Gastroesophageal sphincter (tissue), 4 donors: Measurements from ENCODE around the gene PIGA. TPM values are rescaled to one million over a fixed set of nuclear protein-coding genes. Genes with fewer than 3 reads are reported as not detected.
A peak's percentile ranks its signal among the peaks of the same experiment; 100 is the strongest.

Experiments used
- ATAC-seq: fragments of 150-250 bp; one replicate; pipeline ENCODE4 v1.9.1; 2016; ENCODE audit warnings: mild to moderate bottlenecking, moderate library complexity
- H3K27ac ChIP-seq, 4 donors: fragments of 200-600 bp; sonication (generic) in 3 of 4; 1 replicate in 3 of 4; 2 replicates in 1 of 4; pipeline ENCODE4 v1.5.1; 2016 to 2019
- H3K27me3 ChIP-seq: fragments of 200-600 bp; sonication (generic); one replicate; pipeline ENCODE4 v1.5.1; 2019
- H3K36me3 ChIP-seq, 2 donors: fragments of 200-600 bp; sonication (generic); one replicate each; pipeline ENCODE4 v1.5.1; 2019; ENCODE audit warnings: control low read depth in 1 of 2
- H3K4me1 ChIP-seq, 3 donors: fragments of 200-600 bp; sonication (generic); 1 replicate in 2 of 3; 2 replicates in 1 of 3; pipeline ENCODE4 v1.5.1; 2016 to 2019; ENCODE audit warnings: control low read depth in 2 of 3
- H3K4me3 ChIP-seq, 2 donors: fragments of 200-600 bp; sonication (generic); one replicate each; pipeline ENCODE4 v1.5.1; 2019; ENCODE audit warnings: mild to moderate bottlenecking in 1 of 2, moderate library complexity in 1 of 2
- H3K9me3 ChIP-seq, 3 donors: fragments of 200-600 bp; sonication (generic); one replicate each; pipeline ENCODE4 v1.5.1; 2017 to 2019; ENCODE audit warnings: control low read depth in 2 of 3
- EP300 ChIP-seq: sonication (generic); formaldehyde crosslinking; IDR thresholded peaks from one replicate; pipeline ENCODE4 v1.6.1; 2017; ENCODE audit warnings: antibody characterized with exemption, mild to moderate bottlenecking
- POLR2A ChIP-seq, 2 donors: fragments of 450-650 bp; IDR thresholded peaks; one replicate each; pipeline ENCODE4 v1.6.1; 2017; ENCODE audit warnings: antibody characterized with exemption in 2 of 2, mild to moderate bottlenecking in 2 of 2, moderate library complexity in 1 of 2
- POLR2AphosphoS5 ChIP-seq: sonication (generic); formaldehyde crosslinking; IDR thresholded peaks from one replicate; pipeline ENCODE4 v1.6.1; 2017; ENCODE audit warnings: antibody characterized with exemption
- WGBS, 2 donors: methylation state at CpG; one replicate each; pipeline ENCODE4 v1.1.5; 2018; ENCODE audit warnings: low coverage in 1 of 2; 5-methylcytosine and 5-hydroxymethylcytosine counted together
- total RNA-seq, 4 donors: library from RNA; depleted of rRNA; stranded (reverse); fragments of >200 nt; gene quantifications; one replicate each; pipeline ENCODE4 v1.1.0, GENCODE V29; 2016
- TF ChIP-seq, protein P1 (sequence below), 4 experiments: fragments of 200-600 bp in 2 of 4; fragments of 450-650 bp in 2 of 4; sonication (generic) in 1 of 4; IDR thresholded peaks; one replicate each; pipeline ENCODE4 v1.5.1; 2017 to 2019; ENCODE audit warnings: antibody characterized with exemption in 4 of 4, mild to moderate bottlenecking in 2 of 4, moderate library complexity in 2 of 4

The PIGA gene
- total RNA-seq, 4 donors from 2014 or later, result 5.6 to 10.4 (median 6.6) TPM

DNA sequence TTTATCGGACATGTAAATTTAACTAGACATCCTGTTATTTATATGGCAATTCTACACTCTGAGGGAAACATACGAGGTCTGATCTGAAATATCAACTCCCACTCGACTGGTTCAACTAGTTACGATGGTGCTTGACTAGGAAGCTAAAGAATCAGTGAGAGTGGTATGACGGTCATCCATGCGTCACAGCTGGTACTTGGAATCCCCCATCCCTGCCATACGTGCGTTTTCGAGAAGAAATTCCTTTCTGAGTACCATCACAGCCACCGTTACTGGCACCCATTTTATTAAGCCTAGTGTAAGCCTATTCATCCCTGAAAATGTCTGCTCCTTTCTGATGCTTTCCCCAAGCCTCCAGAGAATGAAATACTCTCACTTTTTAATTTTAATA is 695 bp upstream of the PIGA start:
- peak overlapping the region; percentile 16 to 69 (median 48) for H3K27ac ChIP-seq

DNA sequence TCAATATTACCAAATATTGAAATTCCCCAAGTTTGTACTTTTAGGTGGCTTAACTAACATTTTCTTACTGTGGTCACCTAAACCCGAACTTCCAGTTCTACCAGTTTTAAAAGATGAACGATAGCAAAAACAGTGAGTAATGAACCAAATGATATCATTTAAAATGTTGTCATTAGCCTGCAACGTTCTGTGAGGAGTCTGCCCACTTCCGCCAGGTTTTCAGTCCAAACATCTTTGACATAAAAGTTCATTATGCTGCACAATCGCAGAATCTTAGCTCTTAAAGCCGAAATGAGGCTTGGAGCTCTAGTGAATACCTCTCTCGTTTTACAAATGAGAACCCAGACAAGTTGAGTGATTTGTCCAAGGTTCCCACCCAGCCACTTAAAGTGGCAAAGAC is 762 bp downstream of the PIGA start:
- TF ChIP-seq EP300, result no peak
- no peak for TF ChIP-seq POLR2AphosphoS5
- TF ChIP-seq POLR2A (IDR thresholded peaks at IDR 0.05), result no peak
- TF ChIP-seq, protein P1, sequence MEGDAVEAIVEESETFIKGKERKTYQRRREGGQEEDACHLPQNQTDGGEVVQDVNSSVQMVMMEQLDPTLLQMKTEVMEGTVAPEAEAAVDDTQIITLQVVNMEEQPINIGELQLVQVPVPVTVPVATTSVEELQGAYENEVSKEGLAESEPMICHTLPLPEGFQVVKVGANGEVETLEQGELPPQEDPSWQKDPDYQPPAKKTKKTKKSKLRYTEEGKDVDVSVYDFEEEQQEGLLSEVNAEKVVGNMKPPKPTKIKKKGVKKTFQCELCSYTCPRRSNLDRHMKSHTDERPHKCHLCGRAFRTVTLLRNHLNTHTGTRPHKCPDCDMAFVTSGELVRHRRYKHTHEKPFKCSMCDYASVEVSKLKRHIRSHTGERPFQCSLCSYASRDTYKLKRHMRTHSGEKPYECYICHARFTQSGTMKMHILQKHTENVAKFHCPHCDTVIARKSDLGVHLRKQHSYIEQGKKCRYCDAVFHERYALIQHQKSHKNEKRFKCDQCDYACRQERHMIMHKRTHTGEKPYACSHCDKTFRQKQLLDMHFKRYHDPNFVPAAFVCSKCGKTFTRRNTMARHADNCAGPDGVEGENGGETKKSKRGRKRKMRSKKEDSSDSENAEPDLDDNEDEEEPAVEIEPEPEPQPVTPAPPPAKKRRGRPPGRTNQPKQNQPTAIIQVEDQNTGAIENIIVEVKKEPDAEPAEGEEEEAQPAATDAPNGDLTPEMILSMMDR (IDR thresholded peaks at IDR 0.05), result no peak
- Histone ChIP-seq H3K27me3 (no peaks in the 10 kb centered on the region), H3K36me3 (peaks cover 0 to 22% of the 10 kb centered on the region in 2 donors), H3K9me3 (no peaks in the 10 kb centered on the region), H3K27ac (peak overlapping the region; percentile 87 to 94 (median 88)), H3K4me1 (peaks cover 0 to 13% (median 0%) of the 10 kb centered on the region in 3 donors), H3K4me3 (peak overlapping the region; percentile 79 to 97)
- WGBS, 2 donors, result 46% methylated on average over 7 of the region's 7 CpGs; no CpG with 5 or more reads in 1 of the 2 donors
- ATAC-seq, result no peak

More for the DNA sequence above, 695 bp upstream of the PIGA start:
- H3K4me3 ChIP-seq, result peak overlapping the region; percentile 38 to 79
- WGBS, 2 donors, result 0 to 37% methylated on average over 7 to 9 of the region's 10 CpGs
- H3K9me3 ChIP-seq, result no peaks in the 10 kb centered on the region
- peaks cover 0 to 9% of the 10 kb centered on the region in 2 donors for H3K36me3 ChIP-seq
- no peaks in the 10 kb centered on the region for H3K27me3 ChIP-seq
- peaks cover 0 to 13% (median 0%) of the 10 kb centered on the region in 3 donors for H3K4me1 ChIP-seq
- ATAC-seq, result peak; percentile 21
- peak; percentile 24 for TF ChIP-seq POLR2AphosphoS5
- TF ChIP-seq, protein P1 (IDR thresholded peaks at IDR 0.05), result no peak
- TF ChIP-seq EP300, result no peak
- TF ChIP-seq POLR2A (IDR thresholded peaks at IDR 0.05), result no peak

DNA sequence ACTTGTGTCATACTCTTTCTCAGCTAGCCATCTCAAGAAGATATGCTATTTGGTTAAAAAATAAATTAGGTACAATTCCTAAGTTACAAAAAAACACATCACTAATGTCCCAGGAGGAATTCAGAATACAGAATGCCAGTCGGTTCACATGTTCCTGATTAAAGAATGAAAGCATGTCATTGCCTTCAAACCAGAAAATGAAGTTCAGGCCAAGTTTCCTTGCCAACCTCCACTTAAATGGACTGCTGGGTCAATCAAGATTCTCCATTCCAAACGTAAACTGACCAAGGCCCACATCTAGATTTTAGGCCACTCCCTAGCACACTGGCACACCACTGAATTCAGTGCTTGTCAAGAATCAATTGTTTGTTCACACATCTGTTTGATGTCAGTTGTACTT is 6.5 kb downstream of the PIGA start:
- TF ChIP-seq POLR2AphosphoS5 (no peak), POLR2A (IDR thresholded peaks at IDR 0.05) (no peak), EP300 (no peak)
- no peak for ATAC-seq

DNA sequence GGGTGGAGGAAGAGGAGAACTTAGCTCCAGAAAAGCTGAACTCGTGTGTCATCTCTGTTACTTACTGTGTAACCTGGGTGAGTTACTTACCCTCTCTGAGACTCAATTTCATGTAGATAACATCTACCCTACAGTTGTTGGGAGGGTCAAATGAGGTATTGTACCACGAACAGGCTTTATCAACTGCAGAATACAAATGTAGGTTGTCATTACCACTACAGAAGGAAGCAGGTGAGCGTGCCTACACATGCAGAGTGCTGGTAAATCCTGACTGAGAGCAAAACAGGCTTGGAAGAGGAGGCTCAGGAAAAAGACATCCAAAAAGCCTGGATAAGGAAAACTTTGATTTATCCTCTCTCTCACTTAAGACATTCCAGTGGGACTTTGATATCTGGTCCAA is 7.2 kb downstream of the PIGA start:
- Histone ChIP-seq H3K4me3 (no peak overlapping the region), H3K27ac (no peak overlapping the region), H3K36me3 (peaks cover 0 to 38% of the 10 kb centered on the region in 2 donors), H3K27me3 (no peaks in the 10 kb centered on the region), H3K4me1 (no peaks in the 10 kb centered on the region), H3K9me3 (no peaks in the 10 kb centered on the region)
- TF ChIP-seq POLR2AphosphoS5 (no peak), POLR2A (IDR thresholded peaks at IDR 0.05) (no peak), EP300 (no peak)
- TF ChIP-seq, protein P1 (IDR thresholded peaks at IDR 0.05), result no peak
- no peak for ATAC-seq
- WGBS, 2 donors, result 70 to 88% methylated on average over 1 to 3 of the region's 3 CpGs

More for the DNA sequence above, 6.5 kb downstream of the PIGA start:
- no peaks in the 10 kb centered on the region for H3K9me3 ChIP-seq
- no peak overlapping the region for H3K27ac ChIP-seq
- no peaks in the 10 kb centered on the region for H3K4me1 ChIP-seq
- H3K27me3 ChIP-seq, result no peaks in the 10 kb centered on the region
- 49 to 60% methylated on average over 1 to 2 of the region's 2 CpGs for WGBS, 2 donors
- peaks cover 0 to 33% of the 10 kb centered on the region in 2 donors for H3K36me3 ChIP-seq
- H3K4me3 ChIP-seq, result no peak overlapping the region

DNA sequence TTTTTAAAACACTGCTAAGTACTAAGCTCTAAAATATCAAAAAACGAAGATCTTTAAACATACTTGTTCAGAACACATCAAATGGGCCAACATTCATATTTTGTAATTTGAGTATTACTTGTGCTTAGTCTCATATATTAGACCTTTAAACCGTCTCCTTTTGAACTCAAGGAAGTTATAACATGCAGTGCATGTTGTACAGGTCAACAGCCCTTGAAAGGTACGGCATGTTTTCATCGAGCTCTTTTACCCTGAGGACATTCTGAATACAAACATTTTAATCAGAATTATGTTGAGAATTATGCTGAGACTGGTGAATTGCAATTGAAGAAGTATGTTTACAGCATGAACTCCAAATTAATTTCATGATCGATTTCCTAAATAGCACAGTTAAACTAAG is 12.9 kb downstream of the PIGA start:
- TF ChIP-seq EP300 (no peak), POLR2A (IDR thresholded peaks at IDR 0.05) (no peak), POLR2AphosphoS5 (no peak)
- TF ChIP-seq, protein P1 (IDR thresholded peaks at IDR 0.05), result no peak
- H3K36me3 ChIP-seq, result peaks cover 0 to 46% of the 10 kb centered on the region in 2 donors
- no peaks in the 10 kb centered on the region for H3K4me1 ChIP-seq
- 64 to 92% methylated on average over 5 of the region's 5 CpGs for WGBS, 2 donors
- no peaks in the 10 kb centered on the region for H3K9me3 ChIP-seq
- no peaks in the 10 kb centered on the region for H3K27me3 ChIP-seq
- H3K27ac ChIP-seq, result no peak overlapping the region
- no peak overlapping the region for H3K4me3 ChIP-seq
- no peak for ATAC-seq
